Keratinocyte (primary cell): Measurements from ENCODE around the gene ATP2B2. TPM values are rescaled to one million over a fixed set of nuclear protein-coding genes. Genes with fewer than 3 reads are reported as not detected.

Source experiments
- DNase-seq: peaks from one replicate; pipeline ENCODE4 v3.0.0-alpha.2; 2011; ENCODE audit warnings: low read depth, missing footprints, low spot score
- FAIRE-seq: peaks from 2 replicates; lab custom pipeline; 2011; peaks lifted over from hg19 to GRCh38; lab: Jason Lieb, UNC
- H2AFZ ChIP-seq: 2 replicates; pipeline ENCODE4 v1.6.0; 2012; ENCODE audit warnings: low read length, control low read depth, inconsistent platforms; ENCODE audit not compliant: control insufficient read depth
- H3K27ac ChIP-seq: 2 replicates; pipeline ENCODE4 v1.5.1; 2011; ENCODE audit warnings: low read length; ENCODE audit not compliant: control insufficient read depth, insufficient read depth
- H3K27me3 ChIP-seq: 3 replicates; pipeline ENCODE4 v1.6.0; 2011; ENCODE audit warnings: low read length; ENCODE audit not compliant: control insufficient read depth, insufficient read depth; ENCODE audit errors: extremely low read depth
- H3K36me3 ChIP-seq, 2 experiments: 2 replicates in 1 of 2; 3 replicates in 1 of 2; pipeline ENCODE4 v1.5.1; 2011; ENCODE audit warnings: low read length in 2 of 2, mild to moderate bottlenecking in 1 of 2; ENCODE audit not compliant: control insufficient read depth in 2 of 2, insufficient read depth in 2 of 2; ENCODE audit errors: extremely low read depth in 1 of 2
- H3K4me1 ChIP-seq: 3 replicates; pipeline ENCODE4 v1.5.1; 2011; ENCODE audit warnings: low read length; ENCODE audit not compliant: control insufficient read depth, insufficient read depth; ENCODE audit errors: extremely low read depth
- H3K4me2 ChIP-seq: 3 replicates; pipeline ENCODE4 v1.6.0; 2011; ENCODE audit warnings: low read depth, low read length; ENCODE audit not compliant: control insufficient read depth, insufficient read depth; ENCODE audit errors: extremely low read depth
- H3K4me3 ChIP-seq, 3 experiments: fragments of 200-600 bp in 1 of 3; sonication (generic) in 1 of 3; 2 replicates in 2 of 3; 3 replicates in 1 of 3; pipeline ENCODE4 v1.5.1; 2011 to 2016; ENCODE audit warnings: low read length in 3 of 3, mild to moderate bottlenecking in 3 of 3, control low read depth in 2 of 3, inconsistent platforms in 1 of 3, low read depth in 1 of 3, mixed read lengths in 1 of 3, mixed run types in 1 of 3, moderate library complexity in 1 of 3; ENCODE audit not compliant: control insufficient read depth in 2 of 3, insufficient read depth in 2 of 3; ENCODE audit errors: extremely low read depth in 1 of 3
- H3K79me2 ChIP-seq: 2 replicates; pipeline ENCODE4 v1.6.0; 2012; ENCODE audit warnings: low read length; ENCODE audit not compliant: control insufficient read depth, insufficient read depth
- H3K9ac ChIP-seq: 3 replicates; pipeline ENCODE4 v1.6.0; 2011; ENCODE audit warnings: low read length; ENCODE audit not compliant: control insufficient read depth, insufficient read depth; ENCODE audit errors: extremely low read depth
- H3K9me1 ChIP-seq: 3 replicates; pipeline ENCODE4 v1.6.0; 2011; ENCODE audit warnings: low read length; ENCODE audit not compliant: control insufficient read depth, insufficient read depth; ENCODE audit errors: extremely low read depth
- H3K9me3 ChIP-seq: 2 replicates; pipeline ENCODE4 v1.5.1; 2012; ENCODE audit warnings: low read depth, low read length; ENCODE audit not compliant: control insufficient read depth
- H4K20me1 ChIP-seq: 3 replicates; pipeline ENCODE4 v1.6.0; 2011; ENCODE audit warnings: low read length; ENCODE audit not compliant: control insufficient read depth, insufficient read depth; ENCODE audit errors: extremely low read depth
- EZH2 ChIP-seq: IDR thresholded peaks from one replicate; pipeline ENCODE4 v1.6.1; 2012; ENCODE audit warnings: inconsistent platforms, mild to moderate bottlenecking, low read length, moderate library complexity
- dilution Hi-C: fragments of 300-500 bp; cut with MboI; formaldehyde crosslinking; loops from one replicate; pipeline ENCODE4 v1.7.0; 2020; ENCODE audit warnings: low sequenced_read_pairs; ENCODE audit not compliant: extremely low pct_ligation_motif_present
- polyA plus RNA-seq, 5 experiments: library from polyadenylated mRNA; depleted of rRNA in 3 of 5; stranded (reverse) in 3 of 5; stranded (forward) in 1 of 5; unstranded in 1 of 5; fragments of >200 nt; gene quantifications; 1 replicate in 1 of 5; 2 replicates in 3 of 5; 3 replicates in 1 of 5; pipeline versions ENCODE4 v1.2.1 to v1.2.3, GENCODE V29; 2011 to 2012; ENCODE audit warnings: missing spikeins in 2 of 5, low read depth in 1 of 5, low replicate concordance in 1 of 5
- TF ChIP-seq, protein P1 (sequence below), 3 experiments: IDR thresholded peaks in 1 of 3; conservative IDR thresholded peaks in 1 of 3; optimal IDR thresholded peaks in 1 of 3; 2 replicates in 2 of 3; 3 replicates in 1 of 3; pipeline versions ENCODE3 to v1.5.1; 2011; ENCODE audit warnings: low read length in 3 of 3, mild to moderate bottlenecking in 3 of 3, moderate library complexity in 2 of 3, control low read depth in 1 of 3, inconsistent platforms in 1 of 3; ENCODE audit not compliant: insufficient read depth in 2 of 3; ENCODE audit errors: extremely low read depth in 1 of 3

The ATP2B2 gene
- polyA plus RNA-seq, 1 donor (not counting 4 experiments of a cell fraction or from before 2014, with no cell fraction given): not detected

DNA sequence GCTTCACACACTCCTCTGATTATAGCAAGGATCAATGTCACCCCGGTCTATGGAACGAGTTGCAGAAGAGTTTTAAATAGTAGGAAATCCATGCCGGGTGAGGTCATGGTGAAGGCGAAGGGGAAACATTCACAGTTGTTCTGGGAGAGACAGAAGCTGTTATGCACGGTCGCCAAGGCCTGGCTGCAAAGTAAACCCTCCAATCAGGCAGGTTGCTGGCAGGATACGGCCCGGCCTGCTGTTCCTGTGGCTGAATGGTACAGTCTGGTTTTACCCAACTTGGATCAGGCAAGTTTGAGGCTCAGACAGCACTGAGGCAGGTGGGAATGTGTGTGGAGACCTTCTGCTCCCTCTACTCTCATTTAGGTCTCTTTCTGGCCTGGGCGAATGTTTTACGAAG is 45.3 kb upstream of the ATP2B2 start:
- no peak overlapping the region for H3K4me3 ChIP-seq
- no peaks in the 10 kb centered on the region for H3K27me3 ChIP-seq
- H3K9me3 ChIP-seq: no peaks in the 10 kb centered on the region
- H3K4me1 ChIP-seq: peaks cover 16% of the 10 kb centered on the region
- no peak overlapping the region for H3K27ac ChIP-seq
- DNase-seq (no peak), FAIRE-seq (no peak)
- no peak overlapping the region for H3K9ac ChIP-seq
- H2AFZ ChIP-seq: no peak overlapping the region
- H3K4me2 ChIP-seq: no peak overlapping the region
- no peaks in the 10 kb centered on the region for H3K36me3 ChIP-seq
- no peaks in the 10 kb centered on the region for H3K79me2 ChIP-seq
- dilution Hi-C loops: no loop called here
- no peaks in the 10 kb centered on the region for H3K9me1 ChIP-seq
- TF ChIP-seq, protein P1, sequence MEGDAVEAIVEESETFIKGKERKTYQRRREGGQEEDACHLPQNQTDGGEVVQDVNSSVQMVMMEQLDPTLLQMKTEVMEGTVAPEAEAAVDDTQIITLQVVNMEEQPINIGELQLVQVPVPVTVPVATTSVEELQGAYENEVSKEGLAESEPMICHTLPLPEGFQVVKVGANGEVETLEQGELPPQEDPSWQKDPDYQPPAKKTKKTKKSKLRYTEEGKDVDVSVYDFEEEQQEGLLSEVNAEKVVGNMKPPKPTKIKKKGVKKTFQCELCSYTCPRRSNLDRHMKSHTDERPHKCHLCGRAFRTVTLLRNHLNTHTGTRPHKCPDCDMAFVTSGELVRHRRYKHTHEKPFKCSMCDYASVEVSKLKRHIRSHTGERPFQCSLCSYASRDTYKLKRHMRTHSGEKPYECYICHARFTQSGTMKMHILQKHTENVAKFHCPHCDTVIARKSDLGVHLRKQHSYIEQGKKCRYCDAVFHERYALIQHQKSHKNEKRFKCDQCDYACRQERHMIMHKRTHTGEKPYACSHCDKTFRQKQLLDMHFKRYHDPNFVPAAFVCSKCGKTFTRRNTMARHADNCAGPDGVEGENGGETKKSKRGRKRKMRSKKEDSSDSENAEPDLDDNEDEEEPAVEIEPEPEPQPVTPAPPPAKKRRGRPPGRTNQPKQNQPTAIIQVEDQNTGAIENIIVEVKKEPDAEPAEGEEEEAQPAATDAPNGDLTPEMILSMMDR (optimal IDR thresholded peaks at IDR 0.05 in 1 of 3, IDR thresholded peaks at IDR 0.05 in 1 of 3, conservative IDR thresholded peaks at IDR 0.05 in 1 of 3; ENCODE audit: extremely low read depth in 1 of 3, insufficient read depth in 2 of 3, low read length in 3 of 3): no peak
- no peak for TF ChIP-seq EZH2
- no peaks in the 10 kb centered on the region for H4K20me1 ChIP-seq

GRCh38 chr3:10549617-10550230 is 44.3 kb upstream of the ATP2B2 start:
- TF ChIP-seq EZH2: no peak
- TF ChIP-seq, protein P1 (optimal IDR thresholded peaks at IDR 0.05 in 1 of 3, IDR thresholded peaks at IDR 0.05 in 1 of 3, conservative IDR thresholded peaks at IDR 0.05 in 1 of 3; ENCODE audit: extremely low read depth in 1 of 3, insufficient read depth in 2 of 3, low read length in 3 of 3): no peak
- Histone ChIP-seq H3K27ac (no peak overlapping the region), H3K27me3 (no peaks in the 10 kb centered on the region), H3K9ac (no peak overlapping the region), H3K36me3 (no peaks in the 10 kb centered on the region), H2AFZ (no peak overlapping the region), H3K79me2 (no peaks in the 10 kb centered on the region), H3K9me3 (no peaks in the 10 kb centered on the region), H3K4me3 (no peak overlapping the region), H3K4me1 (peaks cover 16% of the 10 kb centered on the region), H3K4me2 (no peak overlapping the region), H4K20me1 (no peaks in the 10 kb centered on the region), H3K9me1 (no peaks in the 10 kb centered on the region)
- dilution Hi-C loops: no loop called here
- FAIRE-seq (no peak), DNase-seq (no peak)
